Gastroesophageal sphincter (tissue), 4 donors: ENCODE measurements around the gene KIAA1614. TPM values are rescaled to one million over a fixed set of nuclear protein-coding genes. Genes with fewer than 3 reads are reported as not detected.

ENCODE experiments used
- ATAC-seq: fragments of 150-250 bp; one replicate; pipeline ENCODE4 v1.9.1; 2016; ENCODE audit warnings: mild to moderate bottlenecking, moderate library complexity
- H3K27ac ChIP-seq, 4 donors: fragments of 200-600 bp; sonication (generic) in 3 of 4; 1 replicate in 3 of 4; 2 replicates in 1 of 4; pipeline ENCODE4 v1.5.1; 2016 to 2019
- H3K27me3 ChIP-seq: fragments of 200-600 bp; sonication (generic); one replicate; pipeline ENCODE4 v1.5.1; 2019
- H3K36me3 ChIP-seq, 2 donors: fragments of 200-600 bp; sonication (generic); one replicate each; pipeline ENCODE4 v1.5.1; 2019; ENCODE audit warnings: control low read depth in 1 of 2
- H3K4me1 ChIP-seq, 3 donors: fragments of 200-600 bp; sonication (generic); 1 replicate in 2 of 3; 2 replicates in 1 of 3; pipeline ENCODE4 v1.5.1; 2016 to 2019; ENCODE audit warnings: control low read depth in 2 of 3
- H3K4me3 ChIP-seq, 2 donors: fragments of 200-600 bp; sonication (generic); one replicate each; pipeline ENCODE4 v1.5.1; 2019; ENCODE audit warnings: mild to moderate bottlenecking in 1 of 2, moderate library complexity in 1 of 2
- H3K9me3 ChIP-seq, 3 donors: fragments of 200-600 bp; sonication (generic); one replicate each; pipeline ENCODE4 v1.5.1; 2017 to 2019; ENCODE audit warnings: control low read depth in 2 of 3
- EP300 ChIP-seq: sonication (generic); formaldehyde crosslinking; IDR thresholded peaks from one replicate; pipeline ENCODE4 v1.6.1; 2017; ENCODE audit warnings: antibody characterized with exemption, mild to moderate bottlenecking
- POLR2A ChIP-seq, 2 donors: fragments of 450-650 bp; IDR thresholded peaks; one replicate each; pipeline ENCODE4 v1.6.1; 2017; ENCODE audit warnings: antibody characterized with exemption in 2 of 2, mild to moderate bottlenecking in 2 of 2, moderate library complexity in 1 of 2
- POLR2AphosphoS5 ChIP-seq: sonication (generic); formaldehyde crosslinking; IDR thresholded peaks from one replicate; pipeline ENCODE4 v1.6.1; 2017; ENCODE audit warnings: antibody characterized with exemption
- WGBS, 2 donors: methylation state at CpG; one replicate each; pipeline ENCODE4 v1.1.5; 2018; ENCODE audit warnings: low coverage in 1 of 2; 5-methylcytosine and 5-hydroxymethylcytosine counted together
- total RNA-seq, 4 donors: library from RNA; depleted of rRNA; stranded (reverse); fragments of >200 nt; gene quantifications; one replicate each; pipeline ENCODE4 v1.1.0, GENCODE V29; 2016
- TF ChIP-seq, protein P1 (sequence below), 4 experiments: fragments of 200-600 bp in 2 of 4; fragments of 450-650 bp in 2 of 4; sonication (generic) in 1 of 4; IDR thresholded peaks; one replicate each; pipeline ENCODE4 v1.5.1; 2017 to 2019; ENCODE audit warnings: antibody characterized with exemption in 4 of 4, mild to moderate bottlenecking in 2 of 4, moderate library complexity in 2 of 4

The KIAA1614 gene
- total RNA-seq, 4 donors from 2014 or later, result 11.2 to 30.9 (median 16.7) TPM

DNA sequence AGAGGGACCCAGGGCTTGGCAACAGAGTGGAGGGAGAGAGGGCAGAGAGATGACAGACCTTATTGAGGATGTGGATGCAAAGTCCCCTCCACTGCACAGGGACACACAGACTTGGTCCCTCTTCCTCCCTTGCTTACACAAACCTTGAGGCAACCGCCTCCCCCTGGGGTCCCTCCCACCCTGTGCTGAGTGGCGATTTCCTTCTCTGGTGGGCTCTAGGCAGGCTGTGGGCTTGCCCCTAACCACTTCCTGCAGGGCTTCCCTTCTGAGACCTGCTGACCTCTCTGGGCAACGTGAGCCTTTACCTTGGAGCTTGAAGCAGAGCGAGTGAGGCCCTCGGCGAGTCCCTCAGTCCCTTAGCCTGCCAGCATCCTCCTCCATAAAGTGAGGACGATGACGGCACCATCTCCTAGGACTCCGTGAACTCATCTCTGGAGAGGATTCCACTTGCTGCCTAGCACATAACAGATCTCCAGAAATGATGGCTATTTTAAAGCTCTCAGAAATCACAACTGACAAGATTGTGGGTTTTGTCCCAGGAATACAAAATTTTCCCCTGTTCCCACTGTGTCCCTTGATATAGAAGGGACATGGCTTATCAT lies 25.0 kb downstream of the KIAA1614 start:
- peaks cover 0 to 97% of the 10 kb centered on the region in 2 donors for H3K36me3 ChIP-seq
- H3K4me3 ChIP-seq, result no peak overlapping the region
- no peaks in the 10 kb centered on the region for H3K4me1 ChIP-seq
- 48% methylated on average over 3 of the region's 9 CpGs; no CpG with 5 or more reads in 1 of the 2 donors for WGBS, 2 donors
- H3K9me3 ChIP-seq, result no peaks in the 10 kb centered on the region
- no peak for ATAC-seq
- H3K27me3 ChIP-seq, result no peaks in the 10 kb centered on the region
- no peak overlapping the region for H3K27ac ChIP-seq
- no peak for TF ChIP-seq POLR2AphosphoS5
- TF ChIP-seq EP300, result no peak
- TF ChIP-seq POLR2A (IDR thresholded peaks at IDR 0.05), result no peak
- TF ChIP-seq, protein P1, sequence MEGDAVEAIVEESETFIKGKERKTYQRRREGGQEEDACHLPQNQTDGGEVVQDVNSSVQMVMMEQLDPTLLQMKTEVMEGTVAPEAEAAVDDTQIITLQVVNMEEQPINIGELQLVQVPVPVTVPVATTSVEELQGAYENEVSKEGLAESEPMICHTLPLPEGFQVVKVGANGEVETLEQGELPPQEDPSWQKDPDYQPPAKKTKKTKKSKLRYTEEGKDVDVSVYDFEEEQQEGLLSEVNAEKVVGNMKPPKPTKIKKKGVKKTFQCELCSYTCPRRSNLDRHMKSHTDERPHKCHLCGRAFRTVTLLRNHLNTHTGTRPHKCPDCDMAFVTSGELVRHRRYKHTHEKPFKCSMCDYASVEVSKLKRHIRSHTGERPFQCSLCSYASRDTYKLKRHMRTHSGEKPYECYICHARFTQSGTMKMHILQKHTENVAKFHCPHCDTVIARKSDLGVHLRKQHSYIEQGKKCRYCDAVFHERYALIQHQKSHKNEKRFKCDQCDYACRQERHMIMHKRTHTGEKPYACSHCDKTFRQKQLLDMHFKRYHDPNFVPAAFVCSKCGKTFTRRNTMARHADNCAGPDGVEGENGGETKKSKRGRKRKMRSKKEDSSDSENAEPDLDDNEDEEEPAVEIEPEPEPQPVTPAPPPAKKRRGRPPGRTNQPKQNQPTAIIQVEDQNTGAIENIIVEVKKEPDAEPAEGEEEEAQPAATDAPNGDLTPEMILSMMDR (IDR thresholded peaks at IDR 0.05), result no peak

DNA sequence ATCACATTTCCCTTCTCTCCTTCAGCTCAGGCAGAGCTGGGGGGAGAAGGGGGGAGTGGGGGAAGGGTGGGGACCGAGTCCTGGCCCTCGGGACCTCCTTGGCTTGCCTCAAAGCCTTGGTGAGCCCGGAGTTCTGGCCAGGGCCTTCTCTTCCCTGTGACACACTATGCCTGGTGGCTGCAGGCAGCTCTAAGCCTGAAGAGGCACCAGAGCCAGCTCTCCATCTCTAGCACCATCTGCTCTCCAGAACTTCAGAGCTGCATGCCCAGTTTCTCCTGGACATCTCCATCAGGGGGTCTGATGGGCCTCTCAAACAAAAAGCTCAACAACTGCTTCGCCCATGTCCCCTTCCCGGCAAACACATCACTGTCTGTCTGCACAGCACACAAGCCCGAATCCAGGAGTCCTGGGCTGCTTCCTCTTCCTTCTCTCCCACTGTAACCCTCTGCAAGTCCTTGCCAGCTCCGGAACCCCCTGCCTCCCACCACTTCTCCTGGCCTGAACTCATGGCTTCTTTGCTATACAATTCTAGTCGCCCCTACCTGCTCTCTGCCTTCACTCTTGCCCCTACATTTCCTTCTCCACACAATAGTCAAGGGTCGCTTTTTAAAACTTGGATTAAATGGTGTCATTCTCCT lies 26.5 kb downstream of the KIAA1614 start:
- peaks cover 0 to 97% of the 10 kb centered on the region in 2 donors for H3K36me3 ChIP-seq
- no peaks in the 10 kb centered on the region for H3K27me3 ChIP-seq
- H3K4me1 ChIP-seq, result no peaks in the 10 kb centered on the region
- H3K4me3 ChIP-seq, result no peak overlapping the region
- no peak overlapping the region for H3K27ac ChIP-seq
- ATAC-seq, result no peak
- no peaks in the 10 kb centered on the region for H3K9me3 ChIP-seq
- 80 to 95% methylated on average over 6 of the region's 9 CpGs for WGBS, 2 donors
- TF ChIP-seq POLR2AphosphoS5, result no peak
- TF ChIP-seq, protein P1 (IDR thresholded peaks at IDR 0.05), result no peak
- no peak for TF ChIP-seq EP300
- TF ChIP-seq POLR2A (IDR thresholded peaks at IDR 0.05), result no peak

DNA sequence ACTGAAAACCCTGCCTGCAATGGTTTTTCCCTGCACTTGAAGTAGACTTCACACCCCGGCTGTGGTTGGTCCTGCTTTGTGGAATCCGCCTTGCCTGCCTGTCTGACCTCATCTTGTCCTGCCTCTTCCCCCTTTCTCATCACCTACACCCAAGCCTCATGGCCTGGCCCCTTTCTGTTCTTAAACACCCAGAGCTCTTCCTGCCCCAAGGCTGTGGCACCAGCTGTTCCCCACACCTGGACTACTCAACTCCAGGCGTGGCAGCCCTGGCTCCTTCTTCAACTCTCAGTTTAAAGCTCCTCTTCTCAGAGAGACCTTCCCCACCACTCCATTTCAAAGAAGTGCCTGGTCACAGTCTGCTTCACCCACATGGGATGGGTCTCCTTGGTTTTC lies 27.0 kb downstream of the KIAA1614 start:
- TF ChIP-seq POLR2AphosphoS5, result no peak
- TF ChIP-seq, protein P1 (IDR thresholded peaks at IDR 0.05), result no peak
- TF ChIP-seq EP300, result no peak
- TF ChIP-seq POLR2A (IDR thresholded peaks at IDR 0.05), result no peak
- Histone ChIP-seq H3K27me3 (no peaks in the 10 kb centered on the region), H3K9me3 (no peaks in the 10 kb centered on the region), H3K4me3 (no peak overlapping the region), H3K36me3 (peaks cover 0 to 97% of the 10 kb centered on the region in 2 donors), H3K27ac (no peak overlapping the region), H3K4me1 (no peaks in the 10 kb centered on the region)
- ATAC-seq, result no peak
- WGBS, 2 donors, result 91 to 100% methylated on average over 3 of the region's 3 CpGs

DNA sequence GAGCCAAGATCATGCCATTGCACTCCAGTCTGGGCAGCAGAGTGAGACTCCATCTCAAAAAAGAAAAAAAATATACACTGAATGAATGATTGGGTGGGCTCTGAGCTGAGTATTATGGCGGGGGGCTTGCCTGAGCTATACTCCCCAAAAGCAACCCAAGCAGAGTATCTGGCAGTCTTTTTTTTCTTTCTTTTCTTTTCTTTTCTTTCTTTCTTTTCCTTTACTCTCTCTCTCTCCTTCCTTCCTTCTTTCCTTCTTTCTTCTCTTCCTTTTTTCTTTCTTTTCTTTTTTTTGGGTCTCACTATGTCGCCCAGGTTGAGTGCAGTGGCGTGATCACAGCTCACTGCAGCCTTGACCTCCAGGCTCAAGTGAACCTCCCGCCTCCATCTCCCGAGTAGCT lies 27.7 kb downstream of the KIAA1614 start:
- Histone ChIP-seq H3K4me1 (no peaks in the 10 kb centered on the region), H3K9me3 (no peaks in the 10 kb centered on the region), H3K27me3 (no peaks in the 10 kb centered on the region), H3K4me3 (no peak overlapping the region), H3K27ac (no peak overlapping the region), H3K36me3 (peaks cover 0 to 97% of the 10 kb centered on the region in 2 donors)
- TF ChIP-seq EP300 (no peak), POLR2AphosphoS5 (no peak), POLR2A (IDR thresholded peaks at IDR 0.05) (no peak)
- TF ChIP-seq, protein P1 (IDR thresholded peaks at IDR 0.05), result no peak
- 89% methylated on average over 4 of the region's 5 CpGs; no CpG with 5 or more reads in 1 of the 2 donors for WGBS, 2 donors
- ATAC-seq, result no peak
